ENCODE data around the gene SLC39A9. TPM values are rescaled to one million over a fixed set of nuclear protein-coding genes. Genes with fewer than 3 reads are reported as not detected.

SLC39A9 gene
- total and polyA plus RNA-seq, 10 of the 15 experiments (the other 5 are each of a cell fraction or from before 2014, with no cell fraction given), result 19.9 to 109 (median 46.9) TPM

GRCh38 chr14:69499436-69499835 lies 100.9 kb downstream of the SLC39A9 start (continued):
- TF ChIP-seq CUX1 (IDR thresholded peaks at IDR 0.05; ENCODE audit: insufficient replicate concordance, low read depth, low read length), result no peak
- TF ChIP-seq TAF1 (IDR thresholded peaks at IDR 0.05; ENCODE audit: borderline replicate concordance, low read depth, low read length), result no peak
- no peak for TF ChIP-seq CEBPZ (IDR thresholded peaks at IDR 0.05; ENCODE audit: low read depth, low read length)
- TF ChIP-seq ZBTB33 (IDR thresholded peaks at IDR 0.05), result no peak
- TF ChIP-seq ATF7 (IDR thresholded peaks at IDR 0.05; ENCODE audit: low read depth), result no peak
- no peak for TF ChIP-seq TCF7 (IDR thresholded peaks at IDR 0.05; ENCODE audit: borderline replicate concordance)
- TF ChIP-seq NFXL1 (IDR thresholded peaks at IDR 0.05; ENCODE audit: borderline replicate concordance), result no peak
